Measurements from ENCODE around the gene CEACAM3. TPM values are rescaled to one million over a fixed set of nuclear protein-coding genes. Genes with fewer than 3 reads are reported as not detected.
A peak's percentile ranks its signal among the peaks of the same experiment; 100 is the strongest.

Gene CEACAM3
- total and polyA plus RNA-seq, 2 of the 8 experiments (the other 6 are each of a cell fraction or from before 2014, with no cell fraction given) = not detected

GRCh38 chr19:41859618-41860418, 63.4 kb downstream of the CEACAM3 start, which contains the start of gene RPS19 (continued):
- TF ChIP-seq CBX8 (IDR thresholded peaks at IDR 0.05; ENCODE audit: borderline replicate concordance, low read depth, low read length) (no peak), JUN (IDR thresholded peaks at IDR 0.05; ENCODE audit: low read depth, low read length) (no peak), USF2 (IDR thresholded peaks at IDR 0.05; ENCODE audit: low read length) (no peak), SIRT6 (IDR thresholded peaks at IDR 0.05; ENCODE audit: low read length) (peak; percentile 97), CBX5 (IDR thresholded peaks at IDR 0.05; ENCODE audit: low read depth, low read length) (no peak), KDM1A (IDR thresholded peaks at IDR 0.05; ENCODE audit: borderline replicate concordance, low read length) (peak; percentile 43), CREB1 (IDR thresholded peaks at IDR 0.05) (peak; percentile 89), YY1 (IDR thresholded peaks at IDR 0.05; ENCODE audit: low read depth, low read length) (0 out of 2 replicates have a peak, but pooled peaks have one; percentile 1), CHD1 (IDR thresholded peaks at IDR 0.05; ENCODE audit: low read depth, low read length) (no peak), FOSL1 (IDR thresholded peaks at IDR 0.05; ENCODE audit: insufficient read depth, low read depth, low read length) (no peak), MAX (IDR thresholded peaks at IDR 0.05) (peak; percentile 49), RAD21 (IDR thresholded peaks at IDR 0.05 in 1 of 2, conservative IDR thresholded peaks at IDR 0.05 in 1 of 2; ENCODE audit: low read depth in 2 of 2, low read length in 2 of 2) (no peak), EGR1 (IDR thresholded peaks at IDR 0.05; ENCODE audit: borderline replicate concordance, low read depth, low read length) (peak; percentile 98), TBP (IDR thresholded peaks at IDR 0.05; ENCODE audit: low read depth, low read length) (peak; percentile 97), EP300 (IDR thresholded peaks at IDR 0.05; ENCODE audit: borderline replicate concordance in 1 of 2, low read depth in 2 of 2, low read length in 2 of 2) (no peak), TAF1 (IDR thresholded peaks at IDR 0.05; ENCODE audit: low read depth, low read length) (peak; percentile 100), GTF2F1 (IDR thresholded peaks at IDR 0.05; ENCODE audit: borderline replicate concordance, low read depth, low read length) (peak; percentile 91), RNF2 (IDR thresholded peaks at IDR 0.05; ENCODE audit: borderline replicate concordance, low read depth, low read length, missing control alignments, poor library complexity, severe bottlenecking) (no peak), SP4 (IDR thresholded peaks at IDR 0.05; ENCODE audit: low read length) (peak; percentile 89; the same call in 1 of the 2 replicates), KDM5A (IDR thresholded peaks at IDR 0.05; ENCODE audit: low read length) (no peak; the same call in 1 of the 2 replicates)

All from H1 (cell line).